ENCODE results near the gene IL1RAPL2.
A peak's percentile ranks its signal among the peaks of the same experiment; 100 is the strongest.
"Not testable (repeated sequence)": the region's sequence is repeated elsewhere in the genome, so short reads cannot be mapped to it uniquely, and the experiment has no call there.

The IL1RAPL2 gene

DNA sequence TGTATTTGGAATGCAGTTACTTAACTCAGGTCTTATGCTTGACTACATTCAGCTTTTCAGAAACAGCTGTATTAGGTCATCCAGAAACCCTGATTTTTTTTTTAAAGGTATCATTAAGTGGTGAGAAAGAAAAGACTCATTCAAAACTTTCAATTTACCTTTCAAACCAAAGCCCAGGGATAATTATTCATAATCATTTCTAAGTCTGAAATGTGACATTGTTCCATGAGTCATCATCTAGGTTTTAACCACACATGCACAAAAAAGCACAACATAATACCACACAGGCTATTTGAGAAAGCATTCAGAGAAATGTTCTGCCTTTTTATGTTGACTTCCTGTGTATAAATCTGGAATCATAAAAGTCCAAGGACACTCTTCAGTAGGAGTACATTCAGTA, 288.2 kb downstream of the IL1RAPL2 start:
- no peak for DNase-seq

DNA sequence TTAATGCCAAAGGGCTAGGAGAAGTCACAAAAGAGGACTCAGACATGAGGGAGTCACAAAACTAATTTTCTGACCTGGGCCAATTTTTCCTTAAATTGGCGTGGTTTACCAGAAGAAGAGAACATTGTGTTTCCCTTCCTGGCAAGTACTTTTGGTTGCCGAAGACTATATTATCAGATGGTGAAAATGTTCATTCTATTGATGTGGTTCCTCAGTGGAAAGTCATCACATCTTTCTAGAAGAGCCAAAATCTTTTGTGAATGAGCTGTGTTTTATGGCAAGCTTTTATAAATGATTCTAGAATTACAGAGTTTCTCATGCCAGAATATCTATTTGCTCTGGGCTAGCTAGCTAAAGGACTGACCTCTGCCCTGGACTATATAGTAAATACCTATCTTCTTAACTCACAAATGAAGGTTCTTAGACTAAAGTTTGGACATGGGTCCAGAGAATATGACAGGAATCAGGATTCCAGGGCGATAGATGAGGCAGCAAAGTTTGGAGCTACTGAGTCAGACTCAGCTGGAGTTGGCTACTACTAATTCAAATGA, 288.9 kb downstream of the IL1RAPL2 start:
- no peak for DNase-seq

DNA sequence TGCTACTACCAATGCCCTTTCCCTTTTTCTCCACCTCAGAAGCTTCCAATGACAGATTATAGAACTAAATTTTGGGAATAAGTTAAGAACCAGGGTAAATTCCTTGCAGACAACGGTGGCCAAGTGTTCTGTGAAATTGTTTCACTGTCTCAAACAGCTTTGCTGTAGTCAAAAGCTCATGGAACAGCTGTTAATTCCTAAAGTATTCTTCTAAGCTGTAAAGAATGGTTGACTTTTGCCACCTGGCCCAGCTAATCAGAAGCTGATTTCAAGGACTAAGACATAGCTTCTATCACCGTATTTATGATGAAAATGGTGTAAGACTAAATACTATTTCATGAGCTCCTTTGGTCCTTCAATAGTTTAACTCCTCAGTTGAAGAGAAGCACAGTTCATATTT, 297.5 kb downstream of the IL1RAPL2 start:
- DNase-seq: no peak

DNA sequence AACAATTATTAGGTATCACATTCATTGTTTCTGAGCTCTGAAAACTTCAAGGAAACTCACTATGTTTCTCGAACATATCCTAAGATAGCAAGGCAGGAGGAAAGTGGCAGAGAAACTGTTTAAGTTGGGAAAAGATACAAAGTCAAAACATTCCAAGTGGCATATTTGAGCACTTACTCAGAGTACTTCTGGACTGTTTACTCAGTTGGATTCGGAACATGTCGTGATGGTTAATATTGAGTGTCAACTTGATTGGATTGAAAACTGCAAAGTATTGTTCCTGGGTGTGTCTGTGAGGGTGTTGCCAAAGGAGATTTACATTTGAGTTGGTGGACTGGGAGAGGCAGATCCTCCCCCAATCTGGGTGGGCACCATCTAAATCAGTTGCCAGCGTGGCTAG, 298.3 kb downstream of the IL1RAPL2 start:
- no peak for DNase-seq

DNA sequence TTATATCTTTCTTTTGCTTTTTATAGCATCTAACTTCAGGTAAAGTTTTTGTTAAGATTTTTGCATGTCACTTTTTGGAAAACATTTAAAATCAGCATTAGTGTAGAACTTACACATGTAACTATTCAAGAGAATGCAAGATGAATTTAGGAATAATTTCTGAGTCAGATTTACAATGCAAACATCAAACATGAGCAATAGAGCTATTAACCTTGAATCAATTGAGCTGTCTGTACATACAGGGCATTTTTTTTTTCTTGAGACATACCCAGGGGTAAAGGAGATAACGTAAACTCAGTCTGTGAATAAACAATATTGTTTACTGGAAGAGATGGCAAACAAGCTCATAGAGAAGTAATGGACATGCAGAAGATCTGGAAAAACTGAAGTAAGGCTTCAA, 311.5 kb downstream of the IL1RAPL2 start:
- DNase-seq: no peak

DNA sequence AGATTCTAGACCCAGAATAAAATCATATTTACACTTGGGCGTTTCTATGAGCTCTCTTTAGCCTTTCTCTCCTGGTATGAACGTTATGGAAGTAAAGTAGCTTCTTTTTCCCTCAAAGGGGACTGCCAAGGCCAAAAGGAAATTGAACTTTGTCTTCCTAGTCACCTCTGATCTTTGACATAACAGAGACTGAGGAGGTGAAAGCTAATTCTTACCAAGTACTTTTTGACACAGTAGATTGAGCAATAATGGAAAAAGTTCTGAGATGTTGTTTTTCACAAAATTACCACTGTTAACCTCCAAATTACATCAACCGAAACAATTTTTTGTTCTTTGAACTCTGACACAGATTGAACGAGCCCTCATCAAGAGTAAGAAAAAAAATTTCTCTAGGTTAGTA, 336.1 kb downstream of the IL1RAPL2 start:
- DNase-seq: no peak

DNA sequence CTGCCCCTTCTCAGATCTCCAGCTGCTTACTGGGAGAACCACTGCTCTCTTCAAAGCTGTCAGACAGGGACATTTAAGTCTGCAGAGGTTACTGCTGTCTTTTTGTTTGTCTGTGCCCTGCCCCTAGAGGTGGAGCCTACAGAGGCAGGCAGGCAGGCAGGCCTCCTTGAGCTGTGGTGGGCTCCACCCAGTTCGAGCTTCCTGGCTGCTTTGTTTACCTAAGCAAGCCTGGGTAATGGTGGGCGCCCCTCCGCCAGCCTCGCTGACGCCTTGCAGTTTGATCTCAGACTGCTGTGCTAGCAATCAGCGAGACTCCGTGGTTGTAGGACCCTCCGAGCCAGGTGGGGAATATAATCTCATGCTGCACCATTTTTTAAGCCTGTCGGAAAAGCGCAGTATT, 343.7 kb downstream of the IL1RAPL2 start:
- DNase-seq: not testable (repeated sequence)

DNA sequence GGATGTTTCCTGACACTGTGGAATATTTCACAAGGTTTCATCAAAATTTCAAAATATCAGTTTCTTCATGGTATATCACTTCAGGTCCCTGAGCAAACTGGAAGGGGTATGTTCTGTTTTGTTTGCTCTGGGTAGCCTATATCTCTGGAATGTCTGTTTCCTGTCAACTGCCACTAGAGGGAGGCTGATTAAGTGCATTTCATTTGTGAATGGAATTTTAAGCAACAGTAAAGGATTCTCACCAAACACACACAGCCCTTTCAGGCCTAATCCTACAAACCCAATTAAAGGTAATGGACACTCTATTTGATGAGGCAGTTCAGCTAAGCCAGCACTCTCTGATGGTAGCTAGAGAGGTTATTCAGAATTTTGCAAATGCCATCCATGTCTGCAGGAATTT, 347.3 kb downstream of the IL1RAPL2 start:
- DNase-seq: no peak

DNA sequence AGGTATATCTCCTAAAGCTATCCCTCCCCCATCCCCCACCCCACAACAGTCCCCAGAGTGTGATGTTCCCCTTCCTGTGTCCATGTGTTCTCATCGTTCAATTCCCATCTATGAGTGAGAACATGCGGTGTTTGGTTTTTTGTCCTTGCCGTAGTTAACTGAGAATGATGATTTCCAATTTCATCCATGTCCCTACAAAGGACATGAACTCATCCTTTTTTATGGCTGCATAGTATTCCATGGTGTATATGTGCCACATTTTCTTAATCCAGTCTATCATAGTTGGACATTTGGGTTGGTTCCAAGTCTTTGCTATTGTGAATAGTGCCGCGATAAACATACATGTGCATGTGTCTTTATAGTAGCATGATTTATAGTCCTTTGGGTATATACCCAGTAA, 348.7 kb downstream of the IL1RAPL2 start:
- DNase-seq: not testable (repeated sequence)

DNA sequence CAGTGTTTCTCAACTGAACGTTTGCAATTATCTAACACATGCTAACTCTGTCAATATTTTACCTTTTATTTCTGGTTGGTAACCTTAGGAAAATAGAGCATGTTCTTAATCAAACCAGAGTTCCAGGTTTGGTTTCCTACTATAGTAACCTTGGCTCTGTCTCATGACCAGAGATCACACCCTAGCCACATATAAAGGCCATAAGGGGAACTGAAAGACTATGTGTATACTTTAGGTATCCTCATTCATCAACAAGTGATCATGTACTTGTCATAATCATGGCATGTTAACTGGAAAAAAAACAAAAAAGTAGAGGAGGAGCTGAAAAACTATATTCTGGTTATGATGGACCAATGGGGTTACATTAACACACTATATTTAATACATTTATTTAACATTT, 352.1 kb downstream of the IL1RAPL2 start:
- no peak for DNase-seq

DNA sequence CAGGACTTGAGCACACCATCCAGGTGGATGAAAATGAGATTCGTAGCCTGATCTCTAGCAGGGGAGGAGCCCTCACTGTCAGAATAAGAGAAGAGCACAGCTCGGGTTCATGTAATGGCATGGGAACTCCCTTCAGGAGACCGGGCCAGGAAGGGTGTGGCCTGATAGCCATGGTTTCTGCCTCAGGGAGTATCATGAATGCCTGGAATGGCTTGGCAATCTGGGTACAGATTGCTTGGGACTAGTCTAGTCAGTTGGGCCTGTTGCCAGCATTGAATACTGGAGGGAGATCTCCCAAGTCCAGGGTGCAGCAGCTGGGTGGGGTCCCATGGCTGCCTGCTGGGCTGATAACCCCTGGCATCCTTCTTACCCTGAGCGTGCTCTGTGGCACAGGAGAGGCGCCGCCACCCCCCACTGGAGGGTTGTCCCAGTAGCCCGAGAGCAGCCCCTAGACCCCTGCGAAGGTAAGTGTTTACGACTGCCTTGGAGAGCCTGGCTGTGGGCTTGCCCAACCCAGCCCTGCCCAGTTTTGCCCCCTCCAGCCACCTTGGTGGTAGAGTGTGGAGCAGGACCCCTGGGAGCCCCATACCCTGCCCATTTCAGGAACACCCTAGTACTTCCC, 355.7 kb downstream of the IL1RAPL2 start:
- peak in 1 of 56 donors; percentile 4 for DNase-seq

DNA sequence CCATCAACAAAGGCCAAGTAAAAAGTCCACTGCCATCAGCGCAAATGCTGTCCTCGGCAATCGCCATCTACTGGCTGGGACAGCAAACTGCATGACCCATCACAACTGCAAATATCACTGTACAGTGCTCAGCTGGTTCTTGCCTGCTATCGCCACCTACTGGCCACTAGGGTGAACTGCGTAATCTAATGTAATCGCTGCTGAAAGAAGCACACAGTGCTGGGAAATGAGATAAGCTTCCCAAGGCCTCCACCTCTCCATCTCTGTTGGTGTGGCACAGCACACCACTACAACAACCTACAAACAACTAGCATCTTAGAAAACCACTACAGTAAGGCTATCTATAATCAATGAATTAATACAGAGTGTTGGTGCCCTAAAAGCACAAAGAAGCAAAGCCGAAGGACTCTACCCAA, 356.2 kb downstream of the IL1RAPL2 start:
- DNase-seq: peak in 31 of 56 donors; percentile 0 to 49 (median 1)

DNA sequence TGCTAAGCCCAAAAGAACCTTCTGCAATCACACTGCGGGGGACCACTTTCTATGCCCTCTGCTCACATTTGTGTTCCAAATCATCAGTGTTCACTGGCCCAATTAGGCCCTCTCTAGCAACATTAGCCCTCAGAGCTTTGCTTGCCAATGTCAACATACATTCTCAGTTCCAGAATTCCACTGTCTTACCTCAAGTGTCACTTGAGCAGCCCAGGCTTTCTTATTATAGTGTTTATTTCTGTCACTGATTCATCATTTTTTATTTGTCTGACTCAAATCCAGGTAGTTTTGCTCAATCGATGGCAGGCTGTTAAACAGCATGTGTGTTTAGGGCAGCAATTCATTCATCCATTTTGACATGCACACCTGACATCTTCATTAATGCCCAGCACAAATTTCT, 363.3 kb downstream of the IL1RAPL2 start:
- no peak for DNase-seq

DNA sequence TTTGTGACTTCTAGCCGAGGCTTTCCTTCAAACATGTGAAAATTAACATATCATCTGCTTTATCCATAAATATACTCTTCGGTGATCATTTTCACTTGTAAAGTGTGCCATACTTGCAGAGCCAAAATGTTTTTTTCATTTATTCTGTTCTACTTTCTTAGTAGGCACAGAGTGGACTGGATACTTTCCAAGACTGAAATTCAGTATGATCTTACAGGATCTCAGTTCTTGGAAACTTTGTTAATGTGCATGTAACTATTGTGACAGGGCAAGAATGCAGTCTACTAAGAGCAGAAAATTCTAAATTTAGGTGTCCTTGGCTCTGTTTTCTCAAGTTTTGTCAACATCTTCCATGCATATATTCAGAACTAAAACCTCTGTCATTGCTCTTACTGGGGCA, 369.6 kb downstream of the IL1RAPL2 start:
- no peak for DNase-seq

DNA sequence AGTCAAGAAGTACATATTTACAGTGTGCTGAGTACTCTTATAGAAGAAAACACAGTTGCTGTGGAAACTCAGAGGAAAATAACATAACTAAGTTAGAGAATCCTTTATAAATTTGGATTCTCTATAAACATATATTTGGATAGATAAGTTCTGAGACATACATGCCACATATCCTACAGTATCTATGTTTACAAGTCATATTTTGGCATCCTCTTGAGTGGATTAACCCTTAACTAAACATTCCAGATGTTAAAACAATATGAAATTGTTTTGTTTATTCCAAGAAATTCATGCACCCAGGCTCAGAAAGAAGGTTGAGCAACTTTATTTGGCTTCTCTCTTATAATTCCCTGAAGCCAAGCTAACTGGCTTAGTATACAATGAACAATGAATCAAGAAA, 387.3 kb downstream of the IL1RAPL2 start:
- DNase-seq: no peak

DNA sequence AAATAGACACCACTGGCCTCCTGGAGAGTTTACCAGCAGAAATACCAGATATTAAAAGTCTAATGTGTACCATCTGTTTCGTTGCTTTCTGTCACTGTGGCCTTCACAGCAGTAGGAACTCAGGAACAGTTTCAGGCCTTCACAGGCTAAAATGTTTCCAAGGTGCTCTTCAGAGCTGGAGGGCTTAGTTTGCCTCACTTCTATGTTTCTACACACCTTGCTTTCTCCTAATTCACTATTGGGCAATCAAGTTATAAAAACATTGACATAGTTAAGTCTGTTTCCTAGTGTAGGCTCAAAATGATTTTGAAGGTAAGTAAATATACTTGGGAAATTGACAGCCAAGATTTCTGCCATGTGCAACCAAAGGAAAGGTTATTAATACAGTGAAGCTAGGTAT, 395.9 kb downstream of the IL1RAPL2 start:
- no peak for DNase-seq

DNA sequence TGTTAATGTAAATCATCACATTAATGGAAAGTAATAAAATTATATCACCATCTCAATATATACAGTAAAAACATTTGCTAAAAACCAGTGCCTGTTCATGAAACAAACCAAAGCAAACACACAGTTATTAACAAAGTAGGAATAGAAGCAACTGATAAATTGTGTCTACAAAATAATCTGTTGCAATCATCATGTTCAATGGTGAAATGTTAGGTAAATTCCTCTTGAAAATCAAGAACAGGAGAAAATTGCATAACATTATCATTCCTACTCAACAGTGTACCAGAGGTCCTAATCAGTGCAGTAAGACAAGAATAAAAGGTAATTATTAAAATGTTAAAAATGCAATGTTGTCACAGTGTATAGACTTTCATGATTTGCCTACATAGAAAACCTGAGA, 402.2 kb downstream of the IL1RAPL2 start:
- no peak for DNase-seq

DNA sequence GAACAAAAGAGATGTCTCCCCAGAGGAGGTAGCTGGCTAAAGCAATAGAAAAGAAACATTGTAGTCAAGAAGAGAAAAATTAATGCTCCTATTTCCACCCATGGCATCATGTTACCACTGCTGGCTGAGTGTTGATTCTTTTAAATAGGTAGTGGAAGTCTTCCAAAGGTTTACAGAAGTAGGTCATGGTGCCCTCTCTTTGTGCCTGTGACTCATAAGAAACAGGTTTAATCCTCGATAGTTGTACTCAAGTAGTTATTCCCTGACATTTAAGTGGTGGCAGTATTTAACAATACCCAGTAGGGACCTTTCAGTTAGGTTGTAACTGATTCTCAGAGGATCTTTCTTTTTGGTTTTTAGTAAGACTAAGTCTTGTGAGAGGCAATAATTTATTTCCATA, 406.7 kb downstream of the IL1RAPL2 start:
- DNase-seq: no peak

DNA sequence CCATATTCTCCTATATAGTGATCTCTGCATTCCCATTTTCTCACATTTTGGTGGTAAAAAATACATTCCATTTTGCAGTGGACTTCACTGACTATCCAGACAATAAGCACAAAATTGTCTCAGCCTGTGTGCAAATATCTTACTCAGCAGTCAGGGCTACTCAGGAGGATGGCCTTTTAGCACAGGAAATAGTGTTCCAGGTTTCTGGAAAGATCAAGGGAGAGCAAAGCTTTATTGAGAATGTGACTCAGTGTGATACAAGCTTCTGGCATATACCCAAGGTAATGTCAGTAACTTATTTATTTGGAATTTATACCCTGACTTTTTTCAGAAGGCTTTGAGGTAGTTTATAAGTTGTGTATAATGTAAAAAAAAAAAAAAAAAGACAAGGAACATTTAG, 421.1 kb downstream of the IL1RAPL2 start:
- no peak for DNase-seq

DNA sequence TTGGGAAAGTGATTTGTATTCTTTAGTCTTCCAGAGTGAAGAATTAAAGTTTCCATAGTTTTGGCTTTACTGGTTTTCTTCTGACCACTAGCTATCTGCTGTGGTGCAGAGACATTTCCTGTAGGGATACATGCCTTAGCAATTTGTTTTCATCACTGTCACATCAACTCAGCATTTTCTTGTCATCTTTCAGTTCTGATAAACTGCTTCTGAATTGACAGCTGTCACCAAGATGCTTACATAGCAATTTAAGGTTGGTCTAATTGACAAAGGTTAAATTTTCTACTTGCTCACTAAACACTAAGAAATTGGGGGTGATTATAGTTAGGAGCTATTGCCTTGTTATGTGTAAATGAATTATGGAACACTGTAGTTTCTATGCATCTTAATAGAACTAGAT, 422.0 kb downstream of the IL1RAPL2 start:
- no peak for DNase-seq

DNA sequence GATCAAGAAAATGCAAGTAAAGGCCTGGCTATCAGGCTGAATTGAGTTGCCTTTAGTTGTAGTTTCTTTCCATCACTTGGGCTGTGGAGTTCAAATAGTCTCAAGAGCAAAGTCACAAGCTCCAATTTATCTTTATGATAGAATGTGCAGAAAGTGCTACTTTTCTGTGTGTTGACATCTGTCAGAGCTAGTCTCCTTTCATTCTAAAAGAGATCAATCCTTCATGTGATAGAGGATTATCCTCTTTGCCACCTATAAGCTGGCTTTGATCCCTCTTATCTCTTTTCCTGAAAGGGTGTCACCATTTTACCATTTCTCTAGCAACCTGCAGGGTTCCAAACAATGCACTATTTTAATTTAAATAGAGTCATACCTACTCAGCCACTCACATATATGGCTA, 429.5 kb downstream of the IL1RAPL2 start:
- DNase-seq: no peak

DNA sequence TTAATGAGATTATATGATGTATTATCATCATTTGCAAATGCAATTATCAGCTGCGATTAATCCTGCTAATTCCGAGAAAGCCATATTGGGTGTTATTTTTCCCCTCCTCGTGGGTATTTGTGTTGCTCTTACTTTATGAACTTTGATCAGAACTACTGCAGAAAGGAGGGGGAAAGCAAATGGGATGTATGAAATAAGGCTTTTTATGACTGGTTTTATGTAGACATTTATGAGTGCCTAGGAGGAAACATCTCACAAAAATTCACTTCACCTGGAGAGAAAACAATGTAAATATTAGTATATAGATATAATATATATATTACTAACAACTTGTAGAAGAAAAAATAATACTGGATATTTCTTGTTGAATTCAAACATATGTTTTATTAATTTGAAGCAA, 440.1 kb downstream of the IL1RAPL2 start:
- DNase-seq: no peak

DNA sequence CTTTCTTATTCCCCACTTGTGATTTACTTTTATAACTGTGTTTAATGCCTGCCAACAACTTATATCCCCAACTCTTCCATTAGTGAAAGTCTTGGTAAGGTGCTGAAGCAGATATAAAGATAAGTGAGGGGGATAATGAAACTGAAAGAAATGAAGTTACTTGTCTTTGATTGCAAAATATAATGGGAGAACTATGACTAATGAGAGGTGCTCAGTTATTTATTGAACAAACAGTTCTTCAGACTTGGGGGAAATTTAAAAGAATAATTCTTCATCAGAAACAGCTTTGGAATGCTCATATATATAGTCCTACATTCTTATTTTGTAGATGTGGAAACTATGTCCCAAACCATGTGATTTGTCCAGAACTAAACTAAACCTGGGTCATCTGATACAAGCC, 441.0 kb downstream of the IL1RAPL2 start:
- no peak for DNase-seq

DNA sequence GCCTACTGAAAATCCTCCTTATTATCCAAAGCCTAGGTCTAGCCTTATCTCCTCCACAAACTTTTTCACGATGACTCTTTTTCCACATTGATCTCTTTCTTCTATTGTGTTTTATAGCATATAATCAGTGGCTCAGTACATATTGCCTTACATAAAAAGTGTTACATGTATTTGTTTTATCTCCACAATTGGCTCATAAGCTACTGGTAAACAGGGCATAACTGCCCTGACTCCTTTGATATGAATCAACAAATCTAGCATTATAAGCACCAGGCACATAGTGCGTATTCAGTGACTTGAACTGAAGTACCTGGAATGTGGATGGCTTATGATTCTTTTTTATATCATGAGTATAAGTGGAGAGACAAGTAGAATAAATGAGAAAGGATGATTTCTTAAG, 447.7 kb downstream of the IL1RAPL2 start:
- no peak for DNase-seq
